ENCODE measurements around the gene HNRNPA2B1.
"Not testable (repeated sequence)": the region's sequence is repeated elsewhere in the genome, so short reads cannot be mapped to it uniquely, and the experiment has no call there.

HNRNPA2B1 gene

DNA sequence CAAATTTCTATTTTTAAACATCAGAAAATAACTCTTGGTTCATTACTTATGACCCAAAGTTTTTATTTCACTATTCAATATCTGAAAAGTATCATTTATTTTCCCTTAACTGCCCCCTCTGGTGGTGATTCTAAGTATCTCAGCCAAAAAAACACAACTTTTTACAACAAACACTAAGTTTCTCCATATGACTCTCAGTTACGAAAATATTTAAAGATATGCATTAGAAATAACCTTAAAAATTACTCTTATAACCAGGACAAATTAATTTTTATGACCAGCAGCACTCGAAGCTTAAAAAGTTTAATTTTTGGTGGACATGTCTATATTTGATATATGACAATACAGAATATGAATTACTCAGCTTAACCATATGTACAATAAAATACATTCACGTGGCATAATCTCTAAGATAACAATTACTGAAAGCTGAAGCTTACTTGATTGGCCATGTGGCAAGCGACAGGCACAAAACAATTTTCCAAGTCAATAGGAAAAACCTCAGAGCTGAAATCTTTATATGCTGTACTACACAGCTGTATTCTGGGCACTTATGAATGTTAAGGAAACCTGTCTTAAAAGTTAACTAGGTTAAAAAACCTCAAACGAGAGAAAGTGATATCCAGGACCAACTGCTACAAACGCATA lies 2.3 kb downstream of the HNRNPA2B1 start:
- no peak for DNase-seq (ENCODE audit: low spot score)

- DNase-seq (ENCODE audit: low spot score): no peak
These were observed 3.1 kb downstream of the HNRNPA2B1 start for GRCh38 chr7:26197153-26198115.

DNA sequence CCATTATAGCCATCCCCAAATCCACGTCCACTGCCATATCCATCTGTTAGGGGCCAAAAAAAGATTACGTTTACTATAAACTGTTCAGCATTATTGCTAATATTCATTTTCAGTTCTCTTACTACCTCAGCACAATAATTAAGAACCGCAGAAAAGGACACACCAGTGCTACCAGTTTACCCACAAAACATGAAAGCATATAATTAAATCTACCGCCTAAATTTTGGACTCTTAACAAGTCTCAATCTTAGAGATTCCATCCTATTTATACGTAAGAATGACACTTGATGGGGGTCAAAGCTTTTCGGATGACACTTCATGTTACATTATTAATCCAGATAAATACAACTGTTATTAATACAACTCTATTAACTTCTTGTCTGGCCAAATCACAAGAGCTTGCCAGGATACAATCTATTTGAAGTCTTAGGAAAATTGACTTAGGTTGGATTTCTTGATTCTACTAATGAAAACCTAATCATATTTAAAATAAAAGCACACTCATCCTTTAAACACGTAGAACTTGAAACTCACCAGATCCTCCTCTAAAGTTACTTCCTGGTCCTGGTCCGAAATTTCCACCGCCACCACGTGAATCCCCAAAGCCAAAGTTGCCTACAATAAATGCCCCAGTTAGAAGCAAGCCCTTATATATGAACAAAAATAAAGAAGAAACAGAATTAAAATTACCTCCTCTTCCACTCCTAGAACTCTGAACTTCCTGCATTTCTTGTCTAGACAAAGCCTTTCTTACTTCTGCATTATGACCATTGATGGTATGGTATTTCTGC lies 4.5 kb downstream of the HNRNPA2B1 start:
- DNase-seq (ENCODE audit: low spot score): no peak

DNA sequence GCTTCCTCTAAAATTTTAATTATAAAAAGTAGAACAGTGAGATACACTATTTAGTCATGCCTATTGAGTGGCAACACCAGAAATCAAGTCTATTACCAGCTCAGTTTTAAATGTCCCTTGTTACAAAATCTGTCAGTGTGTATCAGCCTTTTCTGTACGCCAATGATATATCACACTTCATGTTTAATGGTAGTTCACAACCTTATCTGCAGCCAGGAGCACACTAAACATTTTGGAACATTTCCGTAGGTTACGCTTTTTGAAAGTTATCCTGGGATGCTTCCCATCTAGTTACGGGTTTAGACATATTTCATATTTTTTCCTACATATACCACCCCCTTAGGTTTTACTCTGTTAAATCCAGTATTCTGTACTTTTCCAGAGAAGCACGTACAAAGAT lies 5.4 kb downstream of the HNRNPA2B1 start:
- no peak for DNase-seq (ENCODE audit: low spot score)

- DNase-seq (ENCODE audit: low spot score): not testable (repeated sequence)
These were observed 5.8 kb downstream of the HNRNPA2B1 start for GRCh38 chr7:26194764-26195163.

GRCh38 chr7:26193432-26194207 lies 6.9 kb downstream of the HNRNPA2B1 start:
- DNase-seq (ENCODE audit: low spot score): no peak

- DNase-seq (ENCODE audit: low spot score): no peak
These were observed 8.0 kb downstream of the HNRNPA2B1 start for GRCh38 chr7:26192485-26193087.

DNA sequence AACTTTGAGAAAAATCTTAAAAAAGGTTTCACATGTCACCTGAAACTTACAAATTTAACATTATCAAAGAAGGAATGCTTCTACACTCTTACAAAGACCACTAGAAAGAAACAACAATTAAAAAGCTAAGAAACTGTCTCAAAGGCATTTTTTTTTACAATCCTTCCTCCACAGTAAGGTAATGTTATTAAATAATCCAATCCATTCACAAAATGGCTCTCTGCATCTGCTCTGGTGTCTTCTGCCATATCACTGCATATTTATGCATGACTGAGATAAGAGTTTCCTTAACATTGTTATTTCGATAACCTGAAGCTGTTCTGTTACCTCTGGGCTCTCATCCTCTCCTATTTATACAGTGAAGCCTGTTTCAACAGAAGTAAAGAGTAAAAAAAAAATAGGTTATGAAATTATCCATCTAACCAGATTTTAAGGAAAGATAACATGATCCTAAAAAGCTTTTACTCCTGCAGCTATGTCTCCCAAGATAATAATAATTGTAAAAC lies 8.5 kb downstream of the HNRNPA2B1 start:
- DNase-seq (ENCODE audit: low spot score): no peak

- DNase-seq (ENCODE audit: low spot score): no peak
These were observed 9.1 kb downstream of the HNRNPA2B1 start for GRCh38 chr7:26191233-26191973.

GRCh38 chr7:26190417-26190869 lies 10.1 kb downstream of the HNRNPA2B1 start:
- no peak for DNase-seq (ENCODE audit: low spot score)

- no peak for DNase-seq (ENCODE audit: low spot score)
These were observed 10.8 kb downstream of the HNRNPA2B1 start for GRCh38 chr7:26189697-26190096.

DNA sequence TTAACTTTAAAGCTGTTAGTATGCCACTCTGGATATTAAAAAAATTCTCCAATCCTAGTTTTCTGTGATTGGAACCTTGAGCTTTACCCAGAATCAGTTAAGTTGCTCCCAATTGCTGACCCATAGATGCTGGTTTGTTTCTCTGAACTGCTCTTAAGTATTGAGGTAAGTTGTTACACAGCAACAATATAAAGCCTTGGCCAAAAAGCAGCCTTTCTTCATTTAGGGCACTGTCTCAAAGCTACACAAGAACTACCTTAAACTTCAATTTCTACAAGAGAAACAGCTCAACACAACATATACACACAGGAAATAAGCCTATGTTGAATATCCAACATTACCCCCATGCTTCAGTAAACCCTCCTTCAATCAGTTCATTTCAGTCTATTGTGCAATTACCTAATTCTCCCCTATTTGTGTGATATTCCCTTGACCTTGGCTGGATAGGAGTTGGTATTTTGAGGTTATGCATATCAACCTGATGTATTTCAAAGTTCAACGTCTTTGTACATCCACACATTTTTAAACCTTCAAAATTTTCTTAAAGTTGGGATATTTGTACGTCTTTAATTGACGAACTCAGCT lies 11.5 kb downstream of the HNRNPA2B1 start:
- no peak for DNase-seq (ENCODE audit: low spot score)

- DNase-seq (ENCODE audit: low spot score): no peak
These were observed 12.2 kb downstream of the HNRNPA2B1 start for GRCh38 chr7:26188206-26188956.

DNA sequence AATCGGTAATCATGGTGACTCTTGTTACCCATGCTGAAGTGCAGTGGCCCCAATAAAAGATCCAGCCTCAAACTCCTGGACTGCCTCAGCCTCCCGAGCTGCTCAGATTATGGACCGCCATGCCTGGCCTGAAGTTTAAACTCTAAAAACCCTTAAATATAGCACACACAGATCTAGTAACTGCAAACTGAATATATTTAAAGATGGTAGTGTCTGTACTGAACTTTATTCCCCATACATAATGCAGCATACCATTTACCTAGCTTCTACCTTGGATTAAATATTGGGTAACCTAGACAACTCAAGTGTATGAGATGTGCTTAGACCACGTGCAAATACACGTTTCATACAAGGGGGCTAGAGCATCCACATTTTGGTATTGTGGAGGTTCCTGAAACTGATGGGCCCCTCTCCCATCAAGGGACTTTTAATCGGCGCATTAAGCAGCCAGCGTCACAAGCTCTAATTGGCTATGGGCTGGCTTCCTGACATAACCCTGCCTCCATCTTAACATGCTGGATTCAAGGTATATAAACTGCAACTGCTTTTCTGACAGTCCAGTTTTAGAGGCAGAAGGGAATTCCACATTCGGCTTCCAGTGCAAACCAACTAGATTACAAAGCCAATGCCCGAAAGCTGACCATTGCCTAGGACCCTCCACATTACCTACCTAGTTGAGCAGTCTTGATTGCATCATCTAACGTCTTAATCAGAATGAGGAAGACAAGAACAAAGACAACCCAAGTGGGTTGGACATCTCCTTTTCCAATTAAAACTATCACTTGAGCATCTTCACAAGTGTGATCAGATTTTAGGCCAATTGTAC lies 13.0 kb downstream of the HNRNPA2B1 start:
- no peak for DNase-seq (ENCODE audit: low spot score)

GRCh38 chr7:26186364-26187311 lies 13.9 kb downstream of the HNRNPA2B1 start:
- DNase-seq (ENCODE audit: low spot score): no peak

GRCh38 chr7:26185844-26186180 lies 14.7 kb downstream of the HNRNPA2B1 start:
- DNase-seq (ENCODE audit: low spot score): no peak

All from D341Med (cell line).